Measurements from ENCODE around the gene BCO2.
"Not testable (repeated sequence)": the region's sequence is repeated elsewhere in the genome, so short reads cannot be mapped to it uniquely, and the experiment has no call there.

BCO2 gene

GRCh38 chr11:112174789-112175598 lies at the start of gene BCO2:
TSS of gene BCO2 (plus strand) at chr11:112175512. CDS start at chr11:112175602, 90 bp downstream.
- peak; percentile 24 for DNase-seq

- no peak for DNase-seq
Observed at GRCh38 chr11:112127056-112127455, 48.3 kb upstream of the BCO2 start.

DNA sequence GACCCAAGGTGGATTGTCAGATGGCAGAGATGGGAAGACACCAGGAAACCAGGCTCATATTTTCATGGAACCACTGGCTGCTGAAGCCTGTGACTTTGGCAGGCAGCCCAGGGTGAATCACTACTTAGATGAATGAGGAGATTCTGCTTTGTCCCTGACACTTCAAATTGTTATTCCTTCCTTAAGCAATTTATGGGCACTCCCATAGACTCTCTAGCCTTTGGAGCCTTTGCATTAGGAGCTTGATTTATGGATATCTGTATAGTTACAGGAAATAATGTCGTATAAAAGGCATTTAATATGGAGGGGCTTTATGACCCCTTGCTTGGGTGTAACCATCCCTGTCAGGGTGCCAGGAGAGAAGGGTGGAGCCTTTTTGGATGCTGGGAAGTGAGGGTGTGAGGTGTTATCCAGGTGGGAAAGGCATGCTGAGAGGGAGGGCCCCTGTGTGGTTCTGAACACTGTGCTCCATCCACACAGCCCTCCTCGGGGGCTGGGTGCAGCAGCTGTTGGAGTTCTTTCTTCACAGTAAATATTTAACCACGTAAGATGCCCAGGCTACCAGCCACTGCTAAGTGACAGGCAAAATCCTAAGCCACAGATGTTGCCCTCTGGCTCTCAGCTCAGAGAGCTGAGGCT lies 46.7 kb upstream of the BCO2 start:
- no peak for DNase-seq

GRCh38 chr11:112129656-112130055 lies 45.7 kb upstream of the BCO2 start:
- DNase-seq = no peak

GRCh38 chr11:112132737-112133136 lies 42.6 kb upstream of the BCO2 start:
- DNase-seq = no peak

DNA sequence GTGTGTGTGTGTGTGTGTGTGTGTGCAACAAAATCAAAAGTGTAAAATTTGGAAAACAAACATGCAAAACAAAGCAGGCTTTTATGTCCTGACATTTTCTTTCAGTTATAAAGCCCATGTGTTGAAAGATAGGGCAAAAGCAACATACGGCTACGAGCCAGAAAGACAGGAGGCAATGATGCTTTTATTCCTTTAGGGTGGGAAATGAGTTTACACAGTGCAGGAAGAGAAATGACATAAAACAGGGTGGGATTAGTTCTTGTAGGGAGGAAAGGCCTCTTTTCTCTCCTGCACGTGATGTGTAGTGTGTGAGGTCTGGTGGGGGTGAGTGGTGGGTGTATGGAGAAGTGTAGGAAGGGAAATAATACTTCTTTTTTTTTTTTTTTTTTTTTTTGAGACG lies 40.8 kb upstream of the BCO2 start:
- DNase-seq = no peak

DNA sequence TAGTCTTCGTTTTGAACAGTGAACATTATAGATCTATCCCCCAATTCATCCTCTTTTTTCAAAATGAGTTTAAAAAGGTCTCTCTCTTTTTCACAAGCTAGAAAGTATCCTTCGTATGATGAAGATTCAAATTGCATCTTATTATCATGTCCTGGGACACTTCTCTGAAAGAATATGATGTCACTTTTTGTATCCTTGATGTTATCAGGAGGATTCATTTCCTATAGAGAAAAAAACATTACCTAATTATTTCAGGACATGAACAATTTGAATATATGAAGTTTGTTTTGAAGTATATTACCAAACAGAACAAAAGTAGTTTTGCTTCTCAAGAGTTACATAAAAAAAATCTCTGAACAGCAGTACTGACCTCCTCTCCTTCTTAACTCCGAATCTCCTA lies 31.7 kb upstream of the BCO2 start:
- no peak for DNase-seq

GRCh38 chr11:112150517-112150916 lies 24.8 kb upstream of the BCO2 start:
- DNase-seq = no peak

GRCh38 chr11:112156153-112156955 lies 19.0 kb upstream of the BCO2 start:
- DNase-seq = no peak

DNA sequence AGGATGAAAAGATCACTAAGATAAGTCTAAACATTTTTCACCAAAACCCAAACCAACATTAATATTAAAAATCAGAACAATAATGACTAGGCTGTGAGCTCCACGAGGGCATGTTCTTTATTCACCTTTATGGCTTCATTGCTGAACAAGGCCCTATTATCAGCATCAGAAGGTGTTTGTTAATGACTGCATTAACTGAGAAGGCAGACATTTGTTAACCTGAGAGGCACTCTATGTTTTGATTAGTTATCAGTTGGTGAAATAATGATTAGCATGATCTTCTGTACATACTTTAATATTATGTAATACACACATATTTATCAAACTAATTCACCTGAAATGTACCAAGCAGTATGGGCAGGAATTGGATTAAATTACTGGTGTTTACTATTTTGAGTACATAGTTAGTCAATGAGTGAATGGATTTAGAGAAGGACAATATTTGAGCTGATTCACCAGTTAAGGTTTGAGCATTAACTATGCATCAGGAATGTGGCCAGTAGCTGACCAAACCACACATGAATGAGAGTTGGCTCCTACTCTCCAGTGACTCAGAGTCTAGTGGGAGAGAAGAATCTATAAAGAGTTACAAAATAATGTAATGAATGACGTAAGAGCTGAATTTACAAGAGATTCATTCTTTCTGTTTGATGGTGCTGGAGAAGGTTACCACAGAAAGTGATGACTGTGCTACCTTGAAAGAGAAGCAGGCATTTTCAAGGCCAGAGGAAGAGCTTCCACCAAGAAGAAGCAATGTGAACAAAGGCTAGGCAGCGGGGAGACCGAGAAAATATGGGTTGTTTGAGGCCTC lies 18.2 kb upstream of the BCO2 start:
- DNase-seq = no peak

DNA sequence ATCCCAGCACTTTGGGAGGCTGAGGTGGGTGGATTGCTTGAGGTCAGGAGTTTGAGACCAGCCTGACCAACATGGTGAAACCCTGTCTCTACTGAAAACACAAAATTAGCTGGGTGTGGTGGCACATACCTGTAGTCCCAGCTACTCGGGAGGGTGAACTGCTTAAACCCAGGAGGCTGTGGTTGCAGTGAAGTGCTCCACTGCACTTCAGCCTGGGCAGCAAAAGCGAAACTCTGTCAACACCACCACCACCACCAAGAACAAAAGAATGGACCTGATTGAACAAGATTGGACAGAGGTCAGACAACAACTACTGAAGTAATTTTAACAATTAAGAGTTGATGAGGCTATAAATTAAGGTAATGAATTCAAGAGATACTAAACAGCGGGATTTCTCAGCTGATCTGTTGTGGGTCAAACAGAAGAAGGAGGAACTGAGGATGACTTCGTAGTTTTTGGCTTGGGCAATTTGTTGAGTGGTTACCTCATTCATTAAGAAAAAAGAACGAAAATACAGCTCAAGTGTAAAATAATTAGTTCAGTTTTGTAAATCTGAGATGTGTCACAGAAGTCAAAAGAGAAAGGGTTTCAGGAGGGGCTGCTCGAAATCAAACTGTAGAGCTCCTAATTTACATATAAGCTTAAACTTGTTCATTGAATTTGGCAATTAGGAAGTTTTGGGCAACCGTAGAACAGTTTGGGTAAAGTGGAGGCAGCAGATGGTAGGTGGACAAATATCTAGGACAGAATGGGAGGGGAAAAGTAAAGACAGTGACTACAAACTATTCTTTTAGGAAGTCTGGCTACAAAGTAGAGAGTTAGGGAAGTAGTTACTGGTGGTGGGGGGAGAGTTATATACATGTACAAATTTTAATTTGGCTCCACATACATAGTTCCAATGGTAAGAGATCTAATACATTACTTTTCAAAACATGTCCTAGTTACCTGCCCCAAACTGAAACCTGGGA lies 15.9 kb upstream of the BCO2 start:
- DNase-seq = no peak

GRCh38 chr11:112160091-112160848 lies 15.0 kb upstream of the BCO2 start:
- DNase-seq = no peak

DNA sequence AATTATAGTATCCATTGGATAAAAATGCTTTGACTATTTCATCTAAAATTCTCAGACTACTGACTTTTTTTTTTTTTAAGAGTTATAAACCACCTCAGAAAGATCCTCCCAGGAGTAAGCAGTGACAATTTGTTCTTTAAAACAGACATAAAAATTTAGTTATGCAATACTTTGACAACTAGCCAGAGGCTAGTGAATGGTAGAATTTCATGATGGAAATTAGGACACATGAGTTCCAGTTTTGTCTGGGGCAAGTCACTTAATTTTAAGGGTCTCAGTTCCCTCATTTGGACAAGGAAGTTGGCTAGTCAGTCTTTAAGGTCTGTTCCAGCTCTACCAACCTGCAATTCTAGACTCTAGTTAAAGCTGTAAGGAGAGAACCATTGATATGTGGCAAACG lies 14.3 kb upstream of the BCO2 start:
- DNase-seq = no peak

DNA sequence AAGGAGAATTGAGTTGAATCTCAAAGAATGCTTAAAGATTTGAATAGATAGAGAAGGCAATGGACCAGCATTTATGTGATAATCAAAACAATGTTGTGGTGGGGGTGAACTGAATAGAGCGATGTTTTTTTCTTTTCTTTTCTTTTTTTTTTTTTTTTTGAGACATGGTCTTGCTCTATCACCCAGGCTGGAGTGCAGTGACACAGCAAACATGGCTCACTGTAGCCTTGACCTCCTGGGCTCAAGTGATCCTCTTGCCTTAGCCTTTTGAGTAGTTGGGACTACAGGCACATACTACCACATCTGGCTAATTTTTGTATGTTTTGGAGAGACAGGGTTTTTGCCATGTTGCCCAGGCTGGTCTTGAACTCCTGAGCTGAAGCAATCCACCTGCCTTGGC lies 13.1 kb upstream of the BCO2 start:
- DNase-seq = not testable (repeated sequence)

- DNase-seq = no peak
Observed at GRCh38 chr11:112162761-112163546, 12.4 kb upstream of the BCO2 start.

DNA sequence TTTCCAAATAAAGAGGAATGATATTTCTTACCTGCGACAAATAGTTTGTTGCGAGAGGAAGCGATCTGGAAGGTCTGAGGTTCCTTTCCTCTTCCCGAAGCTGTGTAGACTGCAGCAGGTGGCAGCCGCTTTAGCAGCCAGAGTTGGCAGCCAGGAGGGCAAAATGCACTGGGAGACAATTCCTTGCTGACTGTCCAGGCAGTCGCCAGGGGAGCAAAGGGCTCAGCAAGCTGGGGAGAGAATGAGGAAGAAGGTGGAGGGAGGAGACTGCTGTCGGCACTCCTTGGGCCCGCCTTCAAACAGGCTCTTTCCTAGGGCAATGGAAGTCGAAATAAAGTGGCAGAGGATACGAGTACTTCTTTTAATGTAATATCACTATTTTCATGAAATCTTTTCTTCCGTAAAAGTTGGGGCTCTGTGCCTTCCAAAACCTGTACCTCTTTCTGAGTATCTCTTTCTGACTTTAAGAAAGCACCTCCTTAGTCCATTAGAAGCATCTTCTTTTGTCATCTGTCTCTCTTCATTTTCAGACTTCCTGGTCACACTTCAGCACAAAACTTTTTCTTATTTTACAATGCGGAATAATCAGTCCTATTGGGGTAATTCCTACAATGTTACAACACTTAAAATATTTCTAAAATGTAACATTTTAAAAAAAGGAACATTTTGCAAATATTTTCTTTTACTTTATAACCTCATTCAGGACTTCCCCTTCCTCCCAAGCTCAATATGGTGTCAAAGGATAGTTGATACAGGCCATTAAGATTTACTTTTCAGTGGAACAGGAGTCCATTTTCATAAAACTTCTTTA lies 11.2 kb upstream of the BCO2 start, which contains the start of gene IL18:
IL18 (minus strand) TSS at position 220 of the 811 bp plus-strand sequence. CDS start 9,041 bp downstream, outside the sequence.
- DNase-seq = no peak

GRCh38 chr11:112165049-112165448 lies 10.3 kb upstream of the BCO2 start:
- no peak for DNase-seq

GRCh38 chr11:112166562-112166961 lies 8.8 kb upstream of the BCO2 start:
- no peak for DNase-seq

GRCh38 chr11:112167145-112167544 lies 8.2 kb upstream of the BCO2 start, which contains the start of gene TEX12:
TSS of gene TEX12 (plus strand) at chr11:112167372. CDS start at chr11:112169269, 1,897 bp downstream.
- no peak for DNase-seq
